Activated naive CD4-positive, alpha-beta T cell treated with anti-CD3 and anti-CD28 coated beads, Interleukin-2, amount 50 U/mL, for 24 hours (primary cell): Measurements from ENCODE around the gene FLAD1.
A peak's percentile ranks its signal among the peaks of the same experiment; 100 is the strongest.

ENCODE experiments used
- H3K27ac Mint-ChIP-seq: one replicate; pipeline ENCODE4 v1.8.0; 2021; ENCODE audit warnings: mild to moderate bottlenecking, mixed read lengths
- H3K27me3 Mint-ChIP-seq: one replicate; pipeline ENCODE4 v1.8.0; 2021; ENCODE audit warnings: mixed read lengths
- H3K36me3 Mint-ChIP-seq: one replicate; pipeline ENCODE4 v1.8.0; 2021; ENCODE audit warnings: mixed read lengths
- H3K4me1 Mint-ChIP-seq: one replicate; pipeline ENCODE4 v1.8.0; 2021; ENCODE audit warnings: mixed read lengths
- H3K4me3 Mint-ChIP-seq: one replicate; pipeline ENCODE4 v1.8.0; 2021; ENCODE audit warnings: mild to moderate bottlenecking, mixed read lengths
- H3K9me3 Mint-ChIP-seq: one replicate; pipeline ENCODE4 v1.8.0; 2021; ENCODE audit warnings: mixed read lengths

The FLAD1 gene

GRCh38 chr1:155011004-155011416, 27.9 kb downstream of the FLAD1 start:
- H3K4me3 Mint-ChIP-seq, result peak overlapping the region; percentile 94

GRCh38 chr1:155011437-155012025, 28.4 kb downstream of the FLAD1 start:
- no peaks in the 10 kb centered on the region for H3K27me3 Mint-ChIP-seq
- peaks cover 2% of the 10 kb centered on the region for H3K36me3 Mint-ChIP-seq
- peaks cover 69% of the 10 kb centered on the region for H3K4me1 Mint-ChIP-seq
- peak overlapping the region; percentile 94 for H3K4me3 Mint-ChIP-seq
- no peaks in the 10 kb centered on the region for H3K9me3 Mint-ChIP-seq
- peak overlapping the region; percentile 94 for H3K27ac Mint-ChIP-seq

More at GRCh38 chr1:155011004-155011416, 27.9 kb downstream of the FLAD1 start:
- Mint-ChIP-seq H3K36me3 (peaks cover 2% of the 10 kb centered on the region), H3K27me3 (no peaks in the 10 kb centered on the region), H3K27ac (peak overlapping the region; percentile 76), H3K9me3 (no peaks in the 10 kb centered on the region), H3K4me1 (peaks cover 69% of the 10 kb centered on the region)

- Mint-ChIP-seq H3K27me3 (no peaks in the 10 kb centered on the region), H3K27ac (peak overlapping the region; percentile 94), H3K36me3 (peaks cover 2% of the 10 kb centered on the region), H3K4me3 (peak overlapping the region; percentile 71), H3K9me3 (no peaks in the 10 kb centered on the region), H3K4me1 (peaks cover 68% of the 10 kb centered on the region)
Measured at GRCh38 chr1:155012026-155012546, 28.9 kb downstream of the FLAD1 start.

- H3K27ac Mint-ChIP-seq, result peak overlapping the region; percentile 86
- H3K9me3 Mint-ChIP-seq, result no peaks in the 10 kb centered on the region
- H3K4me1 Mint-ChIP-seq, result peaks cover 73% of the 10 kb centered on the region
- H3K36me3 Mint-ChIP-seq, result peaks cover 2% of the 10 kb centered on the region
- peak overlapping the region; percentile 71 for H3K4me3 Mint-ChIP-seq
- H3K27me3 Mint-ChIP-seq, result no peaks in the 10 kb centered on the region
Measured at GRCh38 chr1:155012776-155013602, 29.8 kb downstream of the FLAD1 start.

GRCh38 chr1:155013632-155014031, 30.5 kb downstream of the FLAD1 start:
- peak overlapping the region; percentile 71 for H3K4me3 Mint-ChIP-seq
- H3K9me3 Mint-ChIP-seq, result no peaks in the 10 kb centered on the region
- H3K27me3 Mint-ChIP-seq, result no peaks in the 10 kb centered on the region
- peaks cover 68% of the 10 kb centered on the region for H3K4me1 Mint-ChIP-seq
- H3K36me3 Mint-ChIP-seq, result peaks cover 2% of the 10 kb centered on the region
- peak overlapping the region; percentile 68 for H3K27ac Mint-ChIP-seq

GRCh38 chr1:155014709-155015508, 31.8 kb downstream of the FLAD1 start:
- Mint-ChIP-seq H3K4me1 (peaks cover 76% of the 10 kb centered on the region), H3K27ac (no peak overlapping the region), H3K4me3 (peak overlapping the region; percentile 15), H3K27me3 (no peaks in the 10 kb centered on the region), H3K36me3 (peaks cover 2% of the 10 kb centered on the region), H3K9me3 (no peaks in the 10 kb centered on the region)

GRCh38 chr1:155015527-155016230, 32.5 kb downstream of the FLAD1 start:
- peaks cover 76% of the 10 kb centered on the region for H3K4me1 Mint-ChIP-seq

GRCh38 chr1:155016231-155016831, 33.2 kb downstream of the FLAD1 start:
- Mint-ChIP-seq H3K36me3 (peaks cover 2% of the 10 kb centered on the region), H3K27me3 (no peaks in the 10 kb centered on the region), H3K9me3 (no peaks in the 10 kb centered on the region), H3K27ac (peak overlapping the region; percentile 81), H3K4me3 (peak overlapping the region; percentile 73), H3K4me1 (peaks cover 71% of the 10 kb centered on the region)

More at GRCh38 chr1:155015527-155016230, 32.5 kb downstream of the FLAD1 start:
- no peaks in the 10 kb centered on the region for H3K27me3 Mint-ChIP-seq
- peak overlapping the region; percentile 81 for H3K27ac Mint-ChIP-seq
- peaks cover 2% of the 10 kb centered on the region for H3K36me3 Mint-ChIP-seq
- peak overlapping the region; percentile 58 for H3K4me3 Mint-ChIP-seq
- no peaks in the 10 kb centered on the region for H3K9me3 Mint-ChIP-seq

- Mint-ChIP-seq H3K27ac (peak overlapping the region; percentile 51), H3K9me3 (no peaks in the 10 kb centered on the region), H3K27me3 (no peaks in the 10 kb centered on the region), H3K4me3 (peak overlapping the region; percentile 73), H3K36me3 (peaks cover 2% of the 10 kb centered on the region), H3K4me1 (peaks cover 66% of the 10 kb centered on the region)
Measured at GRCh38 chr1:155017041-155017945, 34.1 kb downstream of the FLAD1 start.

- H3K4me3 Mint-ChIP-seq, result peak overlapping the region; percentile 71
- peaks cover 2% of the 10 kb centered on the region for H3K36me3 Mint-ChIP-seq
- no peaks in the 10 kb centered on the region for H3K27me3 Mint-ChIP-seq
- H3K9me3 Mint-ChIP-seq, result no peaks in the 10 kb centered on the region
- H3K27ac Mint-ChIP-seq, result peak overlapping the region; percentile 51
- peaks cover 63% of the 10 kb centered on the region for H3K4me1 Mint-ChIP-seq
Measured at GRCh38 chr1:155017946-155018316, 34.8 kb downstream of the FLAD1 start.

- peaks cover 2% of the 10 kb centered on the region for H3K36me3 Mint-ChIP-seq
Measured at GRCh38 chr1:155018617-155019348, 35.6 kb downstream of the FLAD1 start.

GRCh38 chr1:155019377-155020245, 36.5 kb downstream of the FLAD1 start:
- Mint-ChIP-seq H3K27me3 (no peaks in the 10 kb centered on the region), H3K36me3 (peaks cover 2% of the 10 kb centered on the region), H3K4me3 (peak overlapping the region; percentile 17), H3K27ac (peak overlapping the region; percentile 83), H3K9me3 (no peaks in the 10 kb centered on the region), H3K4me1 (peaks cover 49% of the 10 kb centered on the region)

More at GRCh38 chr1:155018617-155019348, 35.6 kb downstream of the FLAD1 start:
- Mint-ChIP-seq H3K9me3 (no peaks in the 10 kb centered on the region), H3K4me1 (peaks cover 57% of the 10 kb centered on the region), H3K4me3 (no peak overlapping the region), H3K27ac (peak overlapping the region; percentile 59), H3K27me3 (no peaks in the 10 kb centered on the region)
